K562 (cell line): ENCODE measurements around the gene OR2AT4. TPM values are rescaled to one million over a fixed set of nuclear protein-coding genes. Genes with fewer than 3 reads are reported as not detected.

Experiments used
- BHLHE40 ChIP-seq: IDR thresholded peaks from 2 replicates; pipeline ENCODE4 v1.6.1; 2011; ENCODE audit warnings: low read length, improper control_type of control experiment
- CGGBP1 ChIP-seq: fragments of 250-450 bp; sonication (Bioruptor Pico); IDR thresholded peaks from 2 replicates; pipeline ENCODE4 v1.9.0; 2021; ENCODE audit warnings: mild to moderate bottlenecking
- CHD1 ChIP-seq: fragments of 200-600 bp; sonication (generic); IDR thresholded peaks from one replicate; pipeline ENCODE4 v1.6.1; 2012; ENCODE audit warnings: mild to moderate bottlenecking, moderate library complexity, low read length, inconsistent platforms
- ESRRA ChIP-seq: fragments of 450-650 bp; IDR thresholded peaks from 2 replicates; pipeline ENCODE4 v1.6.1; 2014; ENCODE audit warnings: low read depth, mild to moderate bottlenecking, moderate library complexity, borderline replicate concordance
- FOSL1 ChIP-seq: fragments of 200-800 bp; sonication (Bioruptor generic); conservative IDR thresholded peaks from 2 replicates; pipeline ENCODE4 v1.6.1; 2016; ENCODE audit warnings: missing genetic modification characterization, missing compliant biosample characterization
- MEF2A ChIP-seq: IDR thresholded peaks from 2 replicates; pipeline ENCODE4 v1.6.1; 2011; ENCODE audit warnings: low read depth, mild to moderate bottlenecking, low read length, moderate library complexity; ENCODE audit not compliant: control insufficient read depth
- NRF1 ChIP-seq, 2 experiments: fragments of 450-650 bp; IDR thresholded peaks in 1 of 2; conservative IDR thresholded peaks in 1 of 2; 2 replicates each; pipeline ENCODE4 v1.6.1; 2014; ENCODE audit warnings: mild to moderate bottlenecking in 2 of 2
- RCOR1 ChIP-seq, 2 experiments: IDR thresholded peaks; 2 replicates each; pipeline ENCODE4 v1.6.1; 2012; ENCODE audit warnings: low read depth in 2 of 2, low read length in 2 of 2, borderline replicate concordance in 1 of 2, improper control_type of control experiment in 1 of 2
- RREB1 ChIP-seq: fragments of 250-450 bp; sonication (Bioruptor Pico); IDR thresholded peaks from 2 replicates; pipeline ENCODE4 v1.4.0; 2020
- SMARCE1 ChIP-seq: fragments of 450-650 bp; IDR thresholded peaks from 2 replicates; pipeline ENCODE4 v1.7.1; 2016; ENCODE audit warnings: mild to moderate bottlenecking
- ZBTB9 ChIP-seq: fragments of 450-650 bp; formaldehyde crosslinking; IDR thresholded peaks from 2 replicates; pipeline ENCODE4 v1.4.0; 2020; ENCODE audit warnings: mild to moderate bottlenecking, moderate library complexity
- ZKSCAN1 ChIP-seq: fragments of 150-350 bp; IDR thresholded peaks from 2 replicates; pipeline ENCODE4 v1.6.1; 2016; ENCODE audit warnings: low read depth, low read length
- polyA plus RNA-seq, 8 experiments: library from polyadenylated mRNA; depleted of rRNA in 4 of 8; stranded (reverse) in 5 of 8; unstranded in 3 of 8; fragments of >200 nt; fragmentation: Nextera tagmentation in 2 of 8; fragmentation: Illumina TruSeq in 1 of 8; extraction: Ambion mirVana in 2 of 8; extraction: Trizol in 1 of 8; gene quantifications; 2 replicates each; pipeline versions ENCODE4 v1.2.1 to v1.2.3, GENCODE V29; 2011 to 2014; ENCODE audit warnings: inconsistent platforms in 1 of 8, missing spikeins in 1 of 8
- total RNA-seq, 7 experiments: library from RNA; depleted of rRNA in 6 of 7; stranded (reverse); fragments of >200 nt in 6 of 7; fragmentation: Illumina TruSeq in 2 of 7; extraction: Trizol in 2 of 7; gene quantifications; 2 replicates each; pipeline versions ENCODE4 v1.2.1 to v1.2.3, GENCODE V29; 2011 to 2021; ENCODE audit warnings: low replicate concordance in 1 of 7

The OR2AT4 gene
- total and polyA plus RNA-seq, 9 of the 15 experiments (the other 6 are each of a cell fraction or from before 2014, with no cell fraction given) = 0.86 to 3.1 (median 2.0) TPM

- TF ChIP-seq SMARCE1 (peak; percentile 49), ZBTB9 (peak; percentile 18; the same call in 1 of the 2 replicates), NRF1 (conservative IDR thresholded peaks at IDR 0.05 in 1 of 2, IDR thresholded peaks at IDR 0.05 in 1 of 2) (peak; percentile 78 to 79), MEF2A (no peak), ZKSCAN1 (no peak), CHD1 (no peak), RREB1 (CRISPR knock-in tag) (peak; percentile 84), FOSL1 (tag) (peak; percentile 77), ESRRA (peak; percentile 29; the same call in 1 of the 2 replicates), BHLHE40 (peak; percentile 75), CGGBP1 (no peak), RCOR1 (IDR thresholded peaks at IDR 0.05; ENCODE audit: borderline replicate concordance in 1 of 2, low read depth in 2 of 2, low read length in 2 of 2) (peak; percentile 31 to 96; a peak in 2 of 4 replicates)
These were observed 3.6 kb upstream of the OR2AT4 start (continued) for GRCh38 chr11:75100314-75100713.
